GM10248 (cell line): Measurements from ENCODE around the gene GALNT4.

Source experiments
- CTCF ChIA-PET: fragments of 300-600 bp; sonication (Branson Sonifier 250); formaldehyde crosslinking; extraction: SDS; loops from one replicate; lab custom pipeline; 2021; ENCODE audit warnings: antibody characterized with exemption; lab: Yijun Ruan, JAX
- POLR2A ChIA-PET: fragments of 350-650 bp; sonication (Branson Sonifier 250); formaldehyde crosslinking; extraction: SDS; loops from one replicate; lab custom pipeline; 2020; ENCODE audit warnings: antibody characterized with exemption; lab: Yijun Ruan, JAX
- DNase-seq: peaks from one replicate; pipeline ENCODE4 v3.0.0; 2012; ENCODE audit errors: extremely low spot score
- CTCF ChIP-seq: IDR thresholded peaks from 2 replicates; pipeline ENCODE4 v1.5.1; 2012; ENCODE audit warnings: mild to moderate bottlenecking, low read depth; ENCODE audit errors: extremely low read depth, missing control alignments, control extremely low read depth

Gene GALNT4

GRCh38 chr12:89539426-89540223, 15.0 kb upstream of the GALNT4 start:
- POLR2A ChIA-PET: no interaction called here
- no peak for TF ChIP-seq CTCF
- no peak for DNase-seq

GRCh38 chr12:89538897-89539296, 14.3 kb upstream of the GALNT4 start:
- no peak for TF ChIP-seq CTCF
- ChIA-PET CTCF (interaction anchor here (1.0 to 1.7 kb wide), 8 partner anchors 9 to 545 kb away, joined by 3 to 7 read pairs (median 3); no protein-coding TSS in a partner anchor), POLR2A (no interaction called here)
- DNase-seq: no peak

More at GRCh38 chr12:89539426-89540223, 15.0 kb upstream of the GALNT4 start:
- CTCF ChIA-PET: interaction anchor here (1.0 to 1.7 kb wide), 9 partner anchors 9 to 563 kb away, joined by 3 to 7 read pairs (median 3); no protein-coding TSS in a partner anchor

GRCh38 chr12:89537389-89537788, 12.8 kb upstream of the GALNT4 start:
- no peak for TF ChIP-seq CTCF
- ChIA-PET POLR2A (no interaction called here), CTCF (interaction anchor here (1.6 kb wide), 1 partner anchor 567 kb away, joined by 3 read pairs; no protein-coding TSS in a partner anchor)
- no peak for DNase-seq

- ChIA-PET CTCF (interaction anchor here (0.8 to 9.7 kb wide), 11 partner anchors 10 to 513 kb away, joined by 3 to 132 read pairs (median 4); no protein-coding TSS in a partner anchor), POLR2A (no interaction called here)
- TF ChIP-seq CTCF: peak; percentile 68
- DNase-seq: peak; percentile 60
Measured at GRCh38 chr12:89529738-89530137, 5.1 kb upstream of the GALNT4 start.

GRCh38 chr12:89528434-89528833, 3.8 kb upstream of the GALNT4 start:
- no peak for TF ChIP-seq CTCF
- no peak for DNase-seq
- CTCF ChIA-PET: interaction anchor here (0.8 to 9.7 kb wide), 7 partner anchors 10 to 547 kb away, joined by 3 to 132 read pairs (median 4); no protein-coding TSS in a partner anchor
- POLR2A ChIA-PET: no interaction called here

GRCh38 chr12:89525824-89526770, 1.5 kb upstream of the GALNT4 start, which contains the start of gene POC1B:
Gene POC1B, minus strand, starts transcription at chr12:89526047. Its CDS starts 152 bp downstream, at chr12:89525895.
- peak; percentile 84 for DNase-seq
- no peak for TF ChIP-seq CTCF
- POLR2A ChIA-PET: no interaction called here
- CTCF ChIA-PET: interaction anchor here (0.9 to 9.7 kb wide), 7 partner anchors 11 to 507 kb away, joined by 3 to 132 read pairs (median 11); no protein-coding TSS in a partner anchor
